IMR-90 (cell line): ENCODE data around the gene ACLY. TPM values are rescaled to one million over a fixed set of nuclear protein-coding genes. Genes with fewer than 3 reads are reported as not detected.

Experiments
- ATAC-seq: fragments of 200-7000 bp; cut with Tn5 transposase; 2 replicates; pipeline ENCODE4 v1.9.1; 2020; ENCODE audit warnings: low read depth, mild to moderate bottlenecking, moderate library complexity
- BruUV-seq: library from RNA; stranded (reverse); fragments of 400-500 nt; replicated peaks from 2 replicates; lab custom pipeline; 2021; lab: Mats Ljungman, UMichigan
- CTCF ChIA-PET: fragments of 300-600 bp; formaldehyde crosslinking; extraction: SDS; loops from one replicate; lab custom pipeline; 2021; ENCODE audit warnings: antibody characterized with exemption; lab: Yijun Ruan, JAX
- POLR2A ChIA-PET: fragments of 300-600 bp; sonication (Branson Sonifier 250); formaldehyde crosslinking; loops from one replicate; lab custom pipeline; 2022; ENCODE audit warnings: antibody characterized with exemption; ENCODE audit not compliant: unreplicated experiment; lab: Charles Lee
- DNase-seq: peaks from one replicate; pipeline ENCODE4 v3.0.0; 2013
- H2AFZ ChIP-seq: replicated peaks from 2 replicates; pipeline ENCODE3; 2013; ENCODE audit warnings: low read length, mild to moderate bottlenecking; ENCODE audit not compliant: poor library complexity
- H2AK5ac ChIP-seq: 2 replicates; pipeline ENCODE4 v1.6.1; 2013; ENCODE audit warnings: low read depth, low read length, inconsistent platforms
- H2AK9ac ChIP-seq: replicated peaks from 2 replicates; pipeline ENCODE3; 2013; ENCODE audit warnings: mild to moderate bottlenecking, low read depth, low read length, moderate library complexity; ENCODE audit not compliant: poor library complexity
- H2BK120ac ChIP-seq: 2 replicates; pipeline ENCODE4 v1.6.1; 2013; ENCODE audit warnings: low read depth, low read length, inconsistent platforms
- H2BK15ac ChIP-seq: 3 replicates; pipeline ENCODE4 v1.6.1; 2013; ENCODE audit warnings: low read depth, low read length, inconsistent platforms
- H2BK20ac ChIP-seq: 2 replicates; pipeline ENCODE4 v1.6.1; 2013; ENCODE audit warnings: low read depth, mild to moderate bottlenecking, inconsistent platforms, low read length, moderate library complexity
- H2BK5ac ChIP-seq: 2 replicates; pipeline ENCODE4 v1.6.1; 2013; ENCODE audit warnings: mild to moderate bottlenecking, low read depth, low read length, inconsistent platforms; ENCODE audit not compliant: poor library complexity, severe bottlenecking
- H3K14ac ChIP-seq: replicated peaks from 2 replicates; pipeline ENCODE4 v1.6.1; 2013; ENCODE audit warnings: low read depth, low read length, inconsistent platforms
- H3K18ac ChIP-seq: 2 replicates; pipeline ENCODE4 v1.6.1; 2013; ENCODE audit warnings: low read depth, low read length, control low read depth
- H3K23ac ChIP-seq: 2 replicates; pipeline ENCODE4 v1.6.1; 2013; ENCODE audit warnings: low read depth, low read length, inconsistent platforms
- H3K27ac ChIP-seq: 2 replicates; pipeline ENCODE4 v1.5.1; 2013; ENCODE audit warnings: mild to moderate bottlenecking, control low read depth, low read length; ENCODE audit not compliant: insufficient read depth
- H3K27me3 ChIP-seq: 2 replicates; pipeline ENCODE4 v1.6.1; 2013; ENCODE audit warnings: low read length; ENCODE audit not compliant: control insufficient read depth, insufficient read depth
- H3K36me3 ChIP-seq: 2 replicates; pipeline ENCODE4 v1.6.1; 2013; ENCODE audit warnings: low read length, mixed read lengths; ENCODE audit not compliant: control insufficient read depth, insufficient read depth
- H3K4ac ChIP-seq: 2 replicates; pipeline ENCODE4 v1.6.1; 2013; ENCODE audit warnings: low read depth, low read length, inconsistent platforms
- H3K4me1 ChIP-seq: 2 replicates; pipeline ENCODE4 v1.6.1; 2013; ENCODE audit warnings: low read length, mixed read lengths; ENCODE audit not compliant: control insufficient read depth, insufficient read depth
- H3K4me2 ChIP-seq: 2 replicates; pipeline ENCODE4 v1.6.1; 2013; ENCODE audit warnings: low read depth, mild to moderate bottlenecking, control low read depth, low read length, moderate library complexity
- H3K4me3 ChIP-seq: 2 replicates; pipeline ENCODE4 v1.5.1; 2013; ENCODE audit warnings: low read depth, mild to moderate bottlenecking, control low read depth, low read length, moderate library complexity; ENCODE audit not compliant: insufficient read depth
- H3K56ac ChIP-seq: 2 replicates; pipeline ENCODE4 v1.6.1; 2013; ENCODE audit warnings: low read length, inconsistent platforms; ENCODE audit not compliant: insufficient read depth; ENCODE audit errors: extremely low read depth
- H3K79me1 ChIP-seq, 2 experiments: 2 replicates each; pipeline ENCODE4 v1.6.1; 2013; ENCODE audit warnings: low read length in 2 of 2, inconsistent platforms in 1 of 2, low read depth in 1 of 2
- H3K9ac ChIP-seq: 2 replicates; pipeline ENCODE4 v1.6.1; 2013; ENCODE audit warnings: low read depth, low read length, control low read depth
- H3K9me1 ChIP-seq: 2 replicates; pipeline ENCODE4 v1.6.1; 2013; ENCODE audit warnings: low read length, inconsistent platforms; ENCODE audit not compliant: insufficient read depth
- H3K9me3 ChIP-seq: 2 replicates; pipeline ENCODE4 v1.6.1; 2013; ENCODE audit warnings: low read length; ENCODE audit not compliant: control insufficient read depth, insufficient read depth
- H4K20me1 ChIP-seq: 2 replicates; pipeline ENCODE4 v1.6.1; 2013; ENCODE audit warnings: low read length, inconsistent platforms; ENCODE audit not compliant: insufficient read depth
- H4K5ac ChIP-seq: 2 replicates; pipeline ENCODE4 v1.6.1; 2013; ENCODE audit warnings: mild to moderate bottlenecking, low read depth, low read length, control low read depth
- H4K8ac ChIP-seq, 2 experiments: 2 replicates each; pipeline ENCODE4 v1.6.1; 2013; ENCODE audit warnings: low read depth in 2 of 2, low read length in 2 of 2, control low read depth in 1 of 2, inconsistent platforms in 1 of 2
- H4K91ac ChIP-seq: 2 replicates; pipeline ENCODE4 v1.6.1; 2013; ENCODE audit warnings: low read depth, low read length, inconsistent platforms; ENCODE audit not compliant: insufficient read depth
- CEBPB ChIP-seq: IDR thresholded peaks from 2 replicates; pipeline ENCODE4 v1.6.1; 2012; ENCODE audit warnings: low read depth, low read length, improper control_type of control experiment
- MAFK ChIP-seq: IDR thresholded peaks from 2 replicates; pipeline ENCODE4 v1.6.1; 2012; ENCODE audit warnings: low read depth, low read length, improper control_type of control experiment
- WGBS, 2 experiments: methylation state at CpG; one replicate each; pipeline versions ENCODE4 v1.1.5 to v1.1.7; 2013; ENCODE audit warnings: missing lambda C conversion rate in 2 of 2; ENCODE audit not compliant: insufficient read length in 1 of 2; ENCODE audit errors: extremely low coverage in 2 of 2; 5-methylcytosine and 5-hydroxymethylcytosine counted together
- dilution Hi-C: fragments of 300-500 bp; cut with HindIII; formaldehyde crosslinking; loops from one replicate; pipeline ENCODE4 v1.14.3; 2018; ENCODE audit warnings: low sequenced_read_pairs; ENCODE audit not compliant: unreplicated experiment
- in situ Hi-C: fragments of 300-500 bp; cut with MboI; formaldehyde crosslinking; loops from 3 replicates; pipeline ENCODE4 v1.14.3; 2019; ENCODE audit warnings: low sequenced_read_pairs, inconsistent platforms, mixed read lengths
- intact Hi-C: fragments of 100-400 bp; cut with micrococcal nuclease; formaldehyde crosslinking; loops from 2 replicates; pipeline ENCODE4 v1.10.0; 2022
- polyA plus RNA-seq, 3 experiments: library from polyadenylated mRNA; depleted of rRNA; stranded (reverse); fragments of >200 nt; gene quantifications; 2 replicates each; pipeline ENCODE4 v1.2.3, GENCODE V29; 2012; ENCODE audit warnings: low replicate concordance in 1 of 3
- total RNA-seq: library from RNA; depleted of rRNA; stranded (reverse); fragments of >200 nt; gene quantifications from 2 replicates; pipeline ENCODE4 v1.2.3, GENCODE V29; 2012
- TF ChIP-seq, protein P1 (sequence below): fragments of 150-350 bp; IDR thresholded peaks from 2 replicates; pipeline ENCODE4 v1.6.1; 2017; ENCODE audit warnings: mild to moderate bottlenecking, antibody characterized with exemption, low read length, low read depth

The ACLY gene
- total and polyA plus RNA-seq, 2 of the 4 experiments (the other 2 are of a cell fraction): 167 to 230 TPM

GRCh38 chr17:41849251-41849990 is 69.3 kb downstream of the ACLY start (continued):
- no peak for TF ChIP-seq MAFK

DNA sequence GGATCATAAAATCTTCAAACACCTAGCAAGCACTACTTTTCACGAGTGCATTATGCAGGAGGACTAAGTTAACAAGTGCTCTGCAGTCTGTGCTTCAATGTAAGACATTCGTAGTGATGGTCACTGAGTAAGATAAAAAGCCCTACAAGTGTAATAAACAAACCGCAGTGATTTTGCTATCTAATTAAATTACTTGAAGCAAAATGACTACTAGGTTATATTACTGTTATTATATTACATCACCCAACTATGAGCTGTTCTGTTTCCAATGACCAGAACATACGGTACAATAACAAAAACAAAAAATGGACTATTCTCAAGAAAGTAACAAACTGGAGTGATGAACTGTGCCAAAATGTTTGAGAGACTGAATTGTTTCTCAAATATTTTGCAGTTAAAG is 70.0 kb downstream of the ACLY start:
- H3K14ac ChIP-seq: 0 out of 2 replicates have a peak overlapping the region, but pooled peaks have one; percentile 46
- no peak overlapping the region for H3K23ac ChIP-seq
- ATAC-seq (peak; percentile 74), DNase-seq (peak; percentile 66)
- no peak overlapping the region for H3K18ac ChIP-seq
- H3K27me3 ChIP-seq: no peaks in the 10 kb centered on the region
- no peak overlapping the region for H2BK20ac ChIP-seq
- WGBS, 2 experiments: no CpG with 5 or more reads among the region's 4 CpGs
- no peak overlapping the region for H3K9ac ChIP-seq
- ChIA-PET CTCF (interaction anchor here (2.0 kb wide), 1 partner anchor 15 kb away, joined by 6 read pairs; no protein-coding TSS in a partner anchor), POLR2A (no interaction called here)
- no peak overlapping the region for H3K27ac ChIP-seq
- H3K4me1 ChIP-seq: 0 out of 2 replicates have a peak, but pooled peaks cover 2% of the 10 kb centered on the region
- H4K20me1 ChIP-seq: peaks cover 33% of the 10 kb centered on the region
- peaks cover 7% of the 10 kb centered on the region for H3K36me3 ChIP-seq
- in situ Hi-C loops: no loop called here
- H2AK9ac ChIP-seq: no peak overlapping the region
- no peak overlapping the region for H3K56ac ChIP-seq
- H3K9me1 ChIP-seq: peaks cover 9% of the 10 kb centered on the region
- no peak overlapping the region for H2BK15ac ChIP-seq
- no peak overlapping the region for H3K4me2 ChIP-seq
- dilution Hi-C loops: no loop called here
- H3K4ac ChIP-seq: no peak overlapping the region
- no peak overlapping the region for H3K4me3 ChIP-seq
- H2BK5ac ChIP-seq: no peak overlapping the region
- intact Hi-C loops: no loop called here
- BruUV-seq: no TSS peak
- H2AK5ac ChIP-seq: no peak overlapping the region
- no peaks in the 10 kb centered on the region for H3K9me3 ChIP-seq
- H2BK120ac ChIP-seq: no peak overlapping the region
- H4K8ac ChIP-seq: no peak overlapping the region
- H2AFZ ChIP-seq: no peak overlapping the region
- TF ChIP-seq, protein P1, sequence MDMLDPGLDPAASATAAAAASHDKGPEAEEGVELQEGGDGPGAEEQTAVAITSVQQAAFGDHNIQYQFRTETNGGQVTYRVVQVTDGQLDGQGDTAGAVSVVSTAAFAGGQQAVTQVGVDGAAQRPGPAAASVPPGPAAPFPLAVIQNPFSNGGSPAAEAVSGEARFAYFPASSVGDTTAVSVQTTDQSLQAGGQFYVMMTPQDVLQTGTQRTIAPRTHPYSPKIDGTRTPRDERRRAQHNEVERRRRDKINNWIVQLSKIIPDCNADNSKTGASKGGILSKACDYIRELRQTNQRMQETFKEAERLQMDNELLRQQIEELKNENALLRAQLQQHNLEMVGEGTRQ: no peak
- TF ChIP-seq CEBPB: 0 out of 2 replicates have a peak, but pooled peaks have one; percentile 22
- no peak overlapping the region for H4K91ac ChIP-seq
- no peak overlapping the region for H4K5ac ChIP-seq
- peaks cover 20 to 45% of the 10 kb centered on the region in 2 experiments for H3K79me1 ChIP-seq
